Activated CD4-positive, CD25-positive, alpha-beta regulatory T cell (primary cell): ENCODE measurements around the gene GPNMB.
"Not testable (repeated sequence)": the region's sequence is repeated elsewhere in the genome, so short reads cannot be mapped to it uniquely, and the experiment has no call there.

Experiments used
- DNase-seq, 4 experiments: peaks; one replicate each; lab custom pipeline; 2025; lab: John Stamatoyannopoulos, UW

GPNMB gene

GRCh38 chr7:23306936-23307521 lies 60.5 kb downstream of the GPNMB start:
- DNase-seq, result no peak

DNA sequence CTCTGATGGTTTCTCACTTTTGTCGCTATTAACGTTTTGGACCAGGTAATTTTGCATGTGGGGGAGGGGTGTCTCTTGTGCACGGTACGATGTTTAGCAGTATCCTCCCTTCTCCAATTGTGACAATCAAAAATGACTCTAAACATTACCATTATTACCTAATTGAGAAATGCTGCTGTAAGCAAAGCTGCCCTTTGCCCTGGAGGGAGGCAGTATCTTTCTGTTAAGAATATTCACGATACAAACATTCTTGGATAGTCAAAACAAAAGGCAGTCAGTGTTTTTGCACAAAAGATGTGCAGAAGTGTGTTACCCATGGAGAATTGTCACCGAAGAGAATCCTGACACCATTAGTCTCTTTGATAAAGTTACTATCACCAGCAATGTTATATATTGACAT lies 62.2 kb downstream of the GPNMB start:
- DNase-seq, result no peak

DNA sequence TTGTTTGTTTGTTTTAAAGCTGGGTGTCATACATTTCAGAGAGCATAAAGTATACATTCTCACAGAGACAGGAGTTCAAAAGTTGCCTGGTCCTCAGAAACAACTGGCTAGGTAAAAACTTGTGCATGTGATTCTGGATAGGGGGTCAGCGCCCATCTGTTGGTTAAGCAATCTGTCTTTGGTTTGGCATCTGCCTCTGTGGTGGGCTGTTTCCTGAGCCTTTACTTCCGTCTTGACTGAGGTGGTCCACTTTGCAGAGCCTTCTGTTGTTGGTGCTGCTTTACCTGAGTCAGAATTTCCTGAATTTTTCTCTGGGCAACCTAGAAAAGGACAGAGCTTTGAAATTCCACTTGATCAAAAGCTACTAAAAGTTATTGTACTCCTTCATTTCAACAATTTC lies 65.6 kb downstream of the GPNMB start:
- not testable (repeated sequence) for DNase-seq

DNA sequence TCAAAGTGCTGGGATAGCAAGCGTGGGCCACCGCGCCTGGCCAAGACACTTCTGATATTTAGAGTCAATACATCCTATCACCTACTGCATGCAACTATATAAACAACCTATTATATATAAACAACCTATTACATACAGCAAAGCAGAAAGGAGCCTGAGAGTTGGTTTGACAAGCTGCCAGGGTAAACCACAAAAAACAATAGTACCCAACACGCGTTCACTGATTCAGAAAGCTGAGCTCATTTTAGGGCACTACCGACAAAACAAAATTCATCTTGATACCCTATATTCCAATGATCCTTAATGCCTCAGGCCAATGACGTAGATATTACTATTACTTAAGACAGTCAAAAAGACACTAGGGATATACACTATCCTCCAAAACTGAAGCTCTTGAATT lies 68.8 kb downstream of the GPNMB start:
- no peak for DNase-seq
